Nephron progenitor cell (in vitro differentiated cells): ENCODE results near the gene CALD1.

Experiments used
- DNase-seq: peaks from one replicate; pipeline ENCODE4 v3.0.0; 2021
- H3K27ac Mint-ChIP-seq: 2 replicates; pipeline ENCODE4 v1.8.0; 2021; ENCODE audit warnings: mild to moderate bottlenecking, moderate library complexity, mixed read lengths
- H3K27me3 Mint-ChIP-seq: 2 replicates; pipeline ENCODE4 v1.8.0; 2021; ENCODE audit warnings: mild to moderate bottlenecking, low read depth, mixed read lengths; ENCODE audit not compliant: poor library complexity
- H3K36me3 Mint-ChIP-seq: 2 replicates; pipeline ENCODE4 v1.8.0; 2021; ENCODE audit warnings: low read depth, mixed read lengths
- H3K4me1 Mint-ChIP-seq: 2 replicates; pipeline ENCODE4 v1.8.0; 2021; ENCODE audit warnings: mixed read lengths
- H3K4me3 Mint-ChIP-seq: 2 replicates; pipeline ENCODE4 v1.8.0; 2021; ENCODE audit warnings: mild to moderate bottlenecking, moderate library complexity, mixed read lengths
- H3K9me3 Mint-ChIP-seq: 2 replicates; pipeline ENCODE4 v1.8.0; 2021; ENCODE audit warnings: mild to moderate bottlenecking, moderate library complexity, mixed read lengths
- CTCF ChIP-seq: fragments of 200-600 bp; sonication (generic); IDR thresholded peaks from 2 replicates; pipeline ENCODE4 v1.5.0; 2021; ENCODE audit warnings: antibody characterized with exemption

CALD1 gene

DNA sequence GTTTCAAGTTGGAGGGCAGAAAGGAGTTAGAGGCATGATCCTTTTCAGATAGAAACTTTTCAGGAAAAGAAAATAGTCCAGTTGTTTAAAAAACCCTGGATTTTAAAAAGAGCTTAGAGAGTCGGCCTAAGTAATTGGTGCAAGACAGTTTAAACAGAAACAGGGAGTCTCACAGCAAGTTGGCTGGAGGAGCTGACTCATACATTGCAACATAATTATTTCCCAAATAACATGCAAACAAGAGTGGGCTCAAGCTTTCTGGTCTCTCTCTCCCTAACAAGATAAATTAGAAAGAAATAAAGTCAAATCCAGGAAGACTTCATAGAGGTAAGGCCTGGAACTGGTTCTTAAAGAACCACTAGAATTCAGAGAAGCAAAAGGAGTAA is 106.5 kb downstream of the CALD1 start:
- no peak for DNase-seq
- Mint-ChIP-seq H3K4me1 (peaks cover 6% of the 10 kb centered on the region), H3K27me3 (no peaks in the 10 kb centered on the region), H3K27ac (no peak overlapping the region), H3K4me3 (no peak overlapping the region), H3K36me3 (no peaks in the 10 kb centered on the region), H3K9me3 (no peaks in the 10 kb centered on the region)
- no peak for TF ChIP-seq CTCF

DNA sequence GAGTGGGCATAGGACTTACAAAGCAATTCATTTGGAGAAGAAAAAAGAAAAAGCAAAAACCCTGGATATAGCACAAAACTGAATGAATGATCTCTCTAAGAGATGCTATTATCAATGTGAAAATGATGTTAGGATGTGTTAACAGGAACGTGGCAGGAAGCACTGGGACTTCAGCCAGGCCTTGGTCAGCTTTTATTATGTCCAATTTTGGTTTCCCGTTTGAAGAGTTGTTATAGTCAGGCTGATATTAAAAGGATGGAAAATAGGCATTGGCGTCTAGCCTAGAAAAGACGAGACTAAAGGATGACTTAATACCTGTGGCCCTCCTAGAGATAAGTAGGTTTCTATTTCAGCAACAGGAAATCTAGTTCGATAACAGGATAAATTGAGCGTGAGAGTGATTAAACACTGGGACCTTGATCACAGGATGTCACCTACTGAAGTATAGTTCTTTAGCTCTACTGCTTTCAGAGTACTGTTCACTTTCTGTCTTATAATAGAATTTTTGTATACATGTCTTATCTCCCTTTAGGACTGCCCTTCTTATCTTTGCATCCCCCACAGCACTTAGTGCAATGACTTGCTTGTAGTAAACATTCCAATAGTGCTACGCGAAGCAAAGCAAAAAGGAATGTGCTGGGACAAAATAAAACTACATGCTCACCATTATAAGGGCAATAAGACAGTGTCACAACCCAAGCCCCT is 107.1 kb downstream of the CALD1 start:
- H3K27me3 Mint-ChIP-seq, result no peaks in the 10 kb centered on the region

DNA sequence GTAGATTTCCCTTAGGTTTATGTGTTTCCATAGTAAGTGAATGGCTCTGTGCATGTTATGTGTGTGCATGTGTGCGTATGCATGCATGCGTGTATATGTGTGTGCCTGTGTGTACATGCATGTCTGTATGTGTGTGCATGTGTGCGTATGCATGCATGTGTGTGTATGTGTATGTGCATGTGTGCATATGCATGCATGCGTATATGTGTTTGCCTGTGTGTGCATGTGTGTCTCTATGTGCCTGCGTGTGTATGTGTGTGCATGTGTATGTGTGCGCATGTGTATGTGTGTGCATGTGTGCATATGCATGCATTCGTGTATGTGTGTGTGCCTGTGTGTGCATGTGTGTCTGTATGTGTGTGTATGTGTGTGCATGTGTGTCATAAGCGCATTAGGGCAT is 108.1 kb downstream of the CALD1 start:
- Mint-ChIP-seq H3K27ac (peak overlapping the region; percentile 23), H3K27me3 (no peaks in the 10 kb centered on the region)
- no peak for DNase-seq

More for the DNA sequence above, 107.1 kb downstream of the CALD1 start:
- no peaks in the 10 kb centered on the region for H3K9me3 Mint-ChIP-seq
- TF ChIP-seq CTCF, result no peak
- H3K36me3 Mint-ChIP-seq, result no peaks in the 10 kb centered on the region
- H3K27ac Mint-ChIP-seq, result no peak overlapping the region
- DNase-seq, result no peak
- no peak overlapping the region for H3K4me3 Mint-ChIP-seq
- H3K4me1 Mint-ChIP-seq, result peaks cover 11% of the 10 kb centered on the region

GRCh38 chr7:134888141-134888740 is 108.8 kb downstream of the CALD1 start:
- Mint-ChIP-seq H3K4me1 (peaks cover 20% of the 10 kb centered on the region), H3K4me3 (no peak overlapping the region), H3K27me3 (no peaks in the 10 kb centered on the region), H3K9me3 (no peaks in the 10 kb centered on the region), H3K36me3 (no peaks in the 10 kb centered on the region), H3K27ac (no peak overlapping the region)
- no peak for DNase-seq
- no peak for TF ChIP-seq CTCF

More for the DNA sequence above, 108.1 kb downstream of the CALD1 start:
- H3K4me3 Mint-ChIP-seq, result no peak overlapping the region
- TF ChIP-seq CTCF, result no peak
- no peaks in the 10 kb centered on the region for H3K36me3 Mint-ChIP-seq
- H3K9me3 Mint-ChIP-seq, result no peaks in the 10 kb centered on the region
- H3K4me1 Mint-ChIP-seq, result peaks cover 13% of the 10 kb centered on the region

DNA sequence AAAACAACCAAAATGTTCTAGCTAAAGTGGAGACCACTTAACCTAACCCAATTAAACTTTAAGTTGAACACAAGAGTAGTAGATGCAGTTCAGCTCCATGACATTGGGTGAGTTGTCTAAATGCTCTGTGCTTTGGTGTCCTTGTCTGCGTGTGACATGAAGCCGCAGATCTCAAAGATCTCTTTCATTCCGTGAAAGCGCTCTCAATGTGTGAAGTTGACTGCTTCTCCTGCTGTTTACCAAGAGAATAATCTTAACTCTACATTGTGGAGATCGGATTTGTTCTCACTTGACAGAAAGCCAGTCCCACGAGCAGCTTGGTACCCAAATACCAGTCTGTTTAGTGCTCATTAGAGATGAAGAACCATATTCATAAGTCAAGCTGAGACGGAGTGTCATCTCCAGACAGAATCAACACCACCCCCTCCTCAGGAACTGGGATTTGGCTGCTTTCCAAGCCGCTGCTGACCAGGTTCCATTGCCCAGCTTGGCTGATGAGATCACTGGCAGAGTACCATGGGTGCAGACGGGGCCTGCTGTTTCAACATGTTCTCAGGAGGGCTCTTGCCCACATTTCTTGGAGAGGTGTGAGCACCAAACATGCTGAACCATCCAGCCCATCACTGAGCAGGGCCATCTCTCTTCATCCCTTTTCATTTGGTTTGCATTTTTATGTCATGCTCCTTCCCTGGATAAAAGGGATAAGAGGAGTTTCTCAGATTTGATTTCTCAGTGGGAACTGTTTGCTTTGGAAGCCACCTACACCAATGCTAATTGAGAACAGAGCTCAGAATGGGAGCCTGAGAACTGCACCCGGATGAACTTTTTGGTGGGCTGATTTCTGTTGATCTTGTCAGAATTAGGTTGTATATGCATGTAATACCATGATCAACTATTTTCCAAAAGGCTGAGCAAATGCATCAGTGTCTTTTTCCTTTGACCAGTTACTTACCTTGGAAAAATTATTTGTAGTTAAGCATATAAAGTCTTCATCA is 111.1 kb downstream of the CALD1 start:
- H3K4me3 Mint-ChIP-seq, result peak overlapping the region; percentile 89
- DNase-seq, result no peak
- no peaks in the 10 kb centered on the region for H3K27me3 Mint-ChIP-seq
- H3K9me3 Mint-ChIP-seq, result peaks cover 11% of the 10 kb centered on the region
- H3K27ac Mint-ChIP-seq, result no peak overlapping the region
- TF ChIP-seq CTCF, result no peak
- H3K4me1 Mint-ChIP-seq, result peaks cover 43% of the 10 kb centered on the region
- H3K36me3 Mint-ChIP-seq, result peaks cover 16% of the 10 kb centered on the region
